ENCODE measurements around the gene ATP6V0E1.
"Not testable (repeated sequence)": the region's sequence is repeated elsewhere in the genome, so short reads cannot be mapped to it uniquely, and the experiment has no call there.

Gene ATP6V0E1

DNA sequence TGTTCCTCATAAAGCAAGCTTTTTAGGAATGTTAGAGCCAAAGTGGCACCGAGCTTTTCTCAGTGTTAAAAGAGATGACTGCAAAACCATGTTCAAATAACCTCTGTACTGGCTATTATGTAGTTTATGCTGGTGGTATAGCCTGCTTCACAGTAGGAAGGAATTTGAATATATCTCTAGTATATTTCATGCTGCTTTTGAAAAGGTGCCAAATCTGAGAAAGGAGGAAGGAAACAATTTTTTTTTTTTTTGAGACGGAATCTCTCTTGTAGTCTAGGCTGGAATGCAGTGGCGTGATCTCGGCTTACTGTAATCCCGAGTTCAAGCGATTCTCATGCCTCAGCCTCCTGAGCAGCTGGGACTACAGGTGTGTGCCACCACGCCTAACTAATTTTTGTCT lies 86.1 kb downstream of the ATP6V0E1 start:
- no peak for FAIRE-seq
- no peak for DNase-seq (ENCODE audit: low spot score)

DNA sequence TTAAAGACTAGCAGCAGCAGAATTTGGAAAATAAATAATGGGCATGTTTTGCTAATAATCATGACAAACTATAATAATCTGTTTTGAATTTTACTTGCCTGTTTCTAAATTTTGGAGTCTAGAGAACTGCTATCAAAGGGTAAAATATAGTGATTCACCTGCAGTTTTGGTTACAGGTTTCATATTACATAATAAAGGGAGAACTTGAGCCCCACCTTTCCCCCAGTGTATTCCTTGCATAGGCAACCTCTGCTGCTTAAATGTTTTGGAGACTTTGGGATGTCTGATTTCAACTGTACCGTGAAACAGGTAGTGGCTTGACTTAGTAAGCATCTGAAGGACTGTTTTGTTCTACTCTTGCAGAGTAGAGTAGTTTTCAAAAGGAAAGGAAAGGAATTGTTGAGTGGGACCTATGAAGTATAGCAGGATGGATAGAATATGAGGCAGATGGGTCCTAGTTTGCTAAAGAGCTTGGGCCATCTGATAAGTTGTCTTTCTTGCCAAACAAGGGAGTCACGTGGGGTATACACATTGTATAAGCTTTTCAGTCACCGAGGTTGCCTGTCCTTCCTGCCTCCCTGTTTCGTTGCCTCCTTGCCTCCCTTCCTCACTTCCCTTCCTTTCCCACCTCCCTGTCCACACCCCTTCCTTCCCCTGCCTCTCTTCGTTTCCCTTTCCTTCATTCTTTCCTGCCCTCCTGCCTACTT lies 91.7 kb downstream of the ATP6V0E1 start:
- DNase-seq (ENCODE audit: low spot score) (no peak), FAIRE-seq (no peak)

DNA sequence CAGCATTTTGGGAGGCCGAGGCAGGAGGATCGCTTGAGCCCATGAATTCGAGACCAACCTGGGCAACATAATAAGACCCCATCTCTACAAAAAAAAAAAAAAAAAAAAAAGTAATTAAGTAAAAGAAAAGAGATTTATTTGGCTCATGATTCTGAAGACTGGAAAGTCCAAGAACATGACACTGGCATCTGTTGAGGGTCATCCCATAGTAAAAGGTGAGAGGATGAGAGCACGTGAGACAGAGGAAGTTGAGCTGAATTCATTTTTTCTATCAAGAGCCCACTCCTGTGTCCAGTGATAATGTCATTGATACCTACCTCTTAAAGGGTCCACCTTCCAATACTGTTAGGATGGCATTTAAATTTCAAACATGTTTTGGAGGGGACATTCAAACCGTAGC lies 92.4 kb downstream of the ATP6V0E1 start:
- FAIRE-seq (no peak), DNase-seq (ENCODE audit: low spot score) (no peak)

DNA sequence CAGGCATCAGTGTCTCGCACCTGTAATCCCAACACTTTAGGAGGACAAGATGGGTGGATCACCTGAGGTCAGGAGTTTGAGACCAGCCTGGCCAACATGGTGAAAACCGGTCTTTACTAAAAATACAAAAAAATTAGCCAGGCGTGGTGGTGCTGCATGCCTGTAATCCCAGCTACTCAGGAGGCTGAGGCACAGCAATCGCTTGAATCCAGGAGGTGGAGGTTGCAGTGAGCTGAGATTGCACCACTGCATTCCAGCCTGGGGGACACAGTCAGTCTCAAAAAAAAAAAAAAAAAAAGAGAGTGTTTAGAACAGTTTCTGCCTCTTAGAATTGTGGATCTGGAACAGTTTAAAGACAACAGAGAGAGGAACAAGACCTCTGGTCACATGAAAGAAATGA lies 92.9 kb downstream of the ATP6V0E1 start:
- not testable (repeated sequence) for FAIRE-seq; DNase-seq (ENCODE audit: low spot score)

DNA sequence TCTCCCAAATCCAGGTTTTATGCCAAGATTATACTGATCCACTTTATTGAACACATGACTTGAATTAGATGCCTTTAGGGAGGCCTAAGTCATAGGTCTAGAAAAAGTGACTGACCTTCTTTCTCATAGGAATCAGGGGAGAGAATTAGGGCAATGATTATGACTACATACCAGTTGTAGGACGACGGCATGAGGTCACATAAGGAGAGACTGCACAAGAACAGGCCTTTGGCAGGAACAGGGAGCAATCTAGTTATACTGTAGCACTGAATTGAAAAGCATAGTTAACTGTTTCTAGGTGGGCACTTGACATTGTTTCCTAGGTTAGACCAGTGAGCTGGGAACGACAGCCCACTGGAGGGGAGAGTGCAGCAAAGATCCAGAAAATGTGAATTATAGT lies 95.3 kb downstream of the ATP6V0E1 start:
- DNase-seq (ENCODE audit: low spot score), result no peak
- no peak for FAIRE-seq
